Right lobe of liver (tissue), 4 donors: ENCODE results near the gene CA5B.

Experiments used
- POLR2A ChIP-seq: fragments of 450-650 bp; IDR thresholded peaks from one replicate; pipeline ENCODE4 v1.6.1; 2017; ENCODE audit warnings: antibody characterized with exemption, mild to moderate bottlenecking
- TF ChIP-seq, protein P1 (sequence below), 4 donors: fragments of 200-600 bp in 3 of 4; fragments of 450-650 bp in 1 of 4; IDR thresholded peaks; one replicate each; pipeline versions ENCODE4 v1.5.1 to v1.8.0; 2016 to 2022; ENCODE audit warnings: antibody characterized with exemption in 4 of 4, mild to moderate bottlenecking in 2 of 4
- donor health status: DM: no; HTN: no; CAD: no.
- donor health status: DM: no; HTN: no; CAD: no.
- donor health status: DM: no; HTN: yes; CAD: no.

- TF ChIP-seq POLR2A: no peak
- TF ChIP-seq, protein P1, sequence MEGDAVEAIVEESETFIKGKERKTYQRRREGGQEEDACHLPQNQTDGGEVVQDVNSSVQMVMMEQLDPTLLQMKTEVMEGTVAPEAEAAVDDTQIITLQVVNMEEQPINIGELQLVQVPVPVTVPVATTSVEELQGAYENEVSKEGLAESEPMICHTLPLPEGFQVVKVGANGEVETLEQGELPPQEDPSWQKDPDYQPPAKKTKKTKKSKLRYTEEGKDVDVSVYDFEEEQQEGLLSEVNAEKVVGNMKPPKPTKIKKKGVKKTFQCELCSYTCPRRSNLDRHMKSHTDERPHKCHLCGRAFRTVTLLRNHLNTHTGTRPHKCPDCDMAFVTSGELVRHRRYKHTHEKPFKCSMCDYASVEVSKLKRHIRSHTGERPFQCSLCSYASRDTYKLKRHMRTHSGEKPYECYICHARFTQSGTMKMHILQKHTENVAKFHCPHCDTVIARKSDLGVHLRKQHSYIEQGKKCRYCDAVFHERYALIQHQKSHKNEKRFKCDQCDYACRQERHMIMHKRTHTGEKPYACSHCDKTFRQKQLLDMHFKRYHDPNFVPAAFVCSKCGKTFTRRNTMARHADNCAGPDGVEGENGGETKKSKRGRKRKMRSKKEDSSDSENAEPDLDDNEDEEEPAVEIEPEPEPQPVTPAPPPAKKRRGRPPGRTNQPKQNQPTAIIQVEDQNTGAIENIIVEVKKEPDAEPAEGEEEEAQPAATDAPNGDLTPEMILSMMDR (IDR thresholded peaks at IDR 0.05): no peak
Measured at GRCh38 chrX:15719324-15719968, 18.6 kb upstream of the CA5B start.
